ENCODE data around the gene CBX8. TPM values are rescaled to one million over a fixed set of nuclear protein-coding genes. Genes with fewer than 3 reads are reported as not detected.

Gene CBX8
- total and polyA plus RNA-seq, 2 of the 13 experiments (the other 11 are each of a cell fraction or from before 2014, with no cell fraction given), result 0.34 to 12.6 TPM

DNA sequence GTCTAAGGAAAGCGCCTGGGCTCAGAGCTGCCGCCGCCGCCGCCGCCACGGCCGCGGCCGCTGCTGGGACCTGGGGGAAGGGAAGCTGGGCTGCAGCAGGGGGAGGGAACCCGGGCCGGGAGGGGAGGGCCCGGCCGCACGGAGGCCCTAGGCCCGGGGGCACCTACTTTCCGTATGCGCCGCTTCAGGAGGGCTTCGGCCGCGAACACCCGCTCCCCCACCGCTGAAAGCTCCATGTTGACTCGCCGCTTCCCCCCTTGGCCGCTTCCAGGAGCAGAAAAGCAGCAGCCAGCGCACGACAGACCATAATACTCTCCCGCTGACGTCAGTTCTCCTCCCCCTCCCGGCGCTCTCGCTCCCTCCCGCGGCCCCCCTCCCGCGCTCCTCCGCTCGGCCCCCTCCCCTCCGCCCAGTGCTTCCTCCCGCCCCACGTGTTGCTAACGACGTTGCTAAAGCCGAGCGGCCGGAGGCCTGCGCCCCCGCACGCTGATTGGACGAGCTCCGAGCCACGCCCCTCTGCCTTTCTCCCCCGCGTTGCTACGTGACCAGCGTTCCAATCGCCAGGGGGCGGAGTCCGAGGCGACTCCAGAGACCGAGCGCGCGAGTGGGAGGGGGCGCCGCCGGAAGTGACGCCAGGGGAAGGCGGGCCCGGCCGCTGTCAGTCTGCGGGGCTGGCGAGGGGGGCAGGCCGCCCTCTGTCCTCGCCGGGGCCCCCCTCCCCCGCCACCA lies at the start of gene CBX8 (continued):
- TF ChIP-seq GATAD1 (CRISPR knock-in tag; IDR thresholded peaks at IDR 0.05) (peak; percentile 66; the same call in 1 of the 2 replicates), NFE2L2 (IDR thresholded peaks at IDR 0.05; ENCODE audit: low read length) (no peak), SMAD9 (CRISPR knock-in tag; IDR thresholded peaks at IDR 0.05) (no peak), KAT8 (CRISPR knock-in tag; IDR thresholded peaks at IDR 0.05) (peak; percentile 75), CHD4 (IDR thresholded peaks at IDR 0.05; ENCODE audit: borderline replicate concordance, low read length) (no peak), MXI1 (IDR thresholded peaks at IDR 0.05; ENCODE audit: borderline replicate concordance, low read depth, low read length) (peak; percentile 93; the same call in 2 of the 3 replicates), ATF7-NPFF (CRISPR knock-in tag; IDR thresholded peaks at IDR 0.05; ENCODE audit: low read depth) (0 out of 2 replicates have a peak, but pooled peaks have one; percentile 5), POGZ (CRISPR knock-in tag; IDR thresholded peaks at IDR 0.05) (0 out of 2 replicates have a peak, but pooled peaks have one; percentile 37), NRL (CRISPR knock-in tag; IDR thresholded peaks at IDR 0.05; ENCODE audit: borderline replicate concordance) (no peak; the same call in 1 of the 2 replicates), ZNF788 (CRISPR knock-in tag; IDR thresholded peaks at IDR 0.05; ENCODE audit: borderline replicate concordance) (peak; percentile 10; the same call in 1 of the 2 replicates), PHF20 (CRISPR knock-in tag; IDR thresholded peaks at IDR 0.05) (peak; percentile 48; the same call in 1 of the 2 replicates), RFX3 (CRISPR knock-in tag; IDR thresholded peaks at IDR 0.05) (peak; percentile 85), ZNF121 (CRISPR knock-in tag; IDR thresholded peaks at IDR 0.05) (peak; percentile 29; the same call in 1 of the 2 replicates), ZNF567 (CRISPR knock-in tag; IDR thresholded peaks at IDR 0.05; ENCODE audit: borderline replicate concordance) (no peak), MEF2D (CRISPR knock-in tag; IDR thresholded peaks at IDR 0.05) (peak; percentile 31; the same call in 1 of the 2 replicates)
- TF ChIP-seq, protein P1, sequence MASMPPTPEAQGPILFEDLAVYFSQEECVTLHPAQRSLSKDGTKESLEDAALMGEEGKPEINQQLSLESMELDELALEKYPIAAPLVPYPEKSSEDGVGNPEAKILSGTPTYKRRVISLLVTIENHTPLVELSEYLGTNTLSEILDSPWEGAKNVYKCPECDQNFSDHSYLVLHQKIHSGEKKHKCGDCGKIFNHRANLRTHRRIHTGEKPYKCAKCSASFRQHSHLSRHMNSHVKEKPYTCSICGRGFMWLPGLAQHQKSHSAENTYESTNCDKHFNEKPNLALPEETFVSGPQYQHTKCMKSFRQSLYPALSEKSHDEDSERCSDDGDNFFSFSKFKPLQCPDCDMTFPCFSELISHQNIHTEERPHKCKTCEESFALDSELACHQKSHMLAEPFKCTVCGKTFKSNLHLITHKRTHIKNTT (CRISPR knock-in tag; IDR thresholded peaks at IDR 0.05), result no peak
- TF ChIP-seq, protein P2, sequence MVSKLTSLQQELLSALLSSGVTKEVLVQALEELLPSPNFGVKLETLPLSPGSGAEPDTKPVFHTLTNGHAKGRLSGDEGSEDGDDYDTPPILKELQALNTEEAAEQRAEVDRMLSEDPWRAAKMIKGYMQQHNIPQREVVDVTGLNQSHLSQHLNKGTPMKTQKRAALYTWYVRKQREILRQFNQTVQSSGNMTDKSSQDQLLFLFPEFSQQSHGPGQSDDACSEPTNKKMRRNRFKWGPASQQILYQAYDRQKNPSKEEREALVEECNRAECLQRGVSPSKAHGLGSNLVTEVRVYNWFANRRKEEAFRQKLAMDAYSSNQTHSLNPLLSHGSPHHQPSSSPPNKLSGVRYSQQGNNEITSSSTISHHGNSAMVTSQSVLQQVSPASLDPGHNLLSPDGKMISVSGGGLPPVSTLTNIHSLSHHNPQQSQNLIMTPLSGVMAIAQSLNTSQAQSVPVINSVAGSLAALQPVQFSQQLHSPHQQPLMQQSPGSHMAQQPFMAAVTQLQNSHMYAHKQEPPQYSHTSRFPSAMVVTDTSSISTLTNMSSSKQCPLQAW (CRISPR knock-in tag; IDR thresholded peaks at IDR 0.05), result peak; percentile 86
- TF ChIP-seq, protein P3, sequence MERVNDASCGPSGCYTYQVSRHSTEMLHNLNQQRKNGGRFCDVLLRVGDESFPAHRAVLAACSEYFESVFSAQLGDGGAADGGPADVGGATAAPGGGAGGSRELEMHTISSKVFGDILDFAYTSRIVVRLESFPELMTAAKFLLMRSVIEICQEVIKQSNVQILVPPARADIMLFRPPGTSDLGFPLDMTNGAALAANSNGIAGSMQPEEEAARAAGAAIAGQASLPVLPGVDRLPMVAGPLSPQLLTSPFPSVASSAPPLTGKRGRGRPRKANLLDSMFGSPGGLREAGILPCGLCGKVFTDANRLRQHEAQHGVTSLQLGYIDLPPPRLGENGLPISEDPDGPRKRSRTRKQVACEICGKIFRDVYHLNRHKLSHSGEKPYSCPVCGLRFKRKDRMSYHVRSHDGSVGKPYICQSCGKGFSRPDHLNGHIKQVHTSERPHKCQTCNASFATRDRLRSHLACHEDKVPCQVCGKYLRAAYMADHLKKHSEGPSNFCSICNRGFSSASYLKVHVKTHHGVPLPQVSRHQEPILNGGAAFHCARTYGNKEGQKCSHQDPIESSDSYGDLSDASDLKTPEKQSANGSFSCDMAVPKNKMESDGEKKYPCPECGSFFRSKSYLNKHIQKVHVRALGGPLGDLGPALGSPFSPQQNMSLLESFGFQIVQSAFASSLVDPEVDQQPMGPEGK (CRISPR knock-in tag; IDR thresholded peaks at IDR 0.05), result peak; percentile 93
- TF ChIP-seq, protein P4, sequence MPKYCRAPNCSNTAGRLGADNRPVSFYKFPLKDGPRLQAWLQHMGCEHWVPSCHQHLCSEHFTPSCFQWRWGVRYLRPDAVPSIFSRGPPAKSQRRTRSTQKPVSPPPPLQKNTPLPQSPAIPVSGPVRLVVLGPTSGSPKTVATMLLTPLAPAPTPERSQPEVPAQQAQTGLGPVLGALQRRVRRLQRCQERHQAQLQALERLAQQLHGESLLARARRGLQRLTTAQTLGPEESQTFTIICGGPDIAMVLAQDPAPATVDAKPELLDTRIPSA (CRISPR knock-in tag; IDR thresholded peaks at IDR 0.05; ENCODE audit: borderline replicate concordance), result peak; percentile 84
- TF ChIP-seq, protein P5, sequence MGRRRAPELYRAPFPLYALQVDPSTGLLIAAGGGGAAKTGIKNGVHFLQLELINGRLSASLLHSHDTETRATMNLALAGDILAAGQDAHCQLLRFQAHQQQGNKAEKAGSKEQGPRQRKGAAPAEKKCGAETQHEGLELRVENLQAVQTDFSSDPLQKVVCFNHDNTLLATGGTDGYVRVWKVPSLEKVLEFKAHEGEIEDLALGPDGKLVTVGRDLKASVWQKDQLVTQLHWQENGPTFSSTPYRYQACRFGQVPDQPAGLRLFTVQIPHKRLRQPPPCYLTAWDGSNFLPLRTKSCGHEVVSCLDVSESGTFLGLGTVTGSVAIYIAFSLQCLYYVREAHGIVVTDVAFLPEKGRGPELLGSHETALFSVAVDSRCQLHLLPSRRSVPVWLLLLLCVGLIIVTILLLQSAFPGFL (CRISPR knock-in tag; IDR thresholded peaks at IDR 0.05), result 0 out of 2 replicates have a peak, but pooled peaks have one; percentile 25
- TF ChIP-seq, protein P6, sequence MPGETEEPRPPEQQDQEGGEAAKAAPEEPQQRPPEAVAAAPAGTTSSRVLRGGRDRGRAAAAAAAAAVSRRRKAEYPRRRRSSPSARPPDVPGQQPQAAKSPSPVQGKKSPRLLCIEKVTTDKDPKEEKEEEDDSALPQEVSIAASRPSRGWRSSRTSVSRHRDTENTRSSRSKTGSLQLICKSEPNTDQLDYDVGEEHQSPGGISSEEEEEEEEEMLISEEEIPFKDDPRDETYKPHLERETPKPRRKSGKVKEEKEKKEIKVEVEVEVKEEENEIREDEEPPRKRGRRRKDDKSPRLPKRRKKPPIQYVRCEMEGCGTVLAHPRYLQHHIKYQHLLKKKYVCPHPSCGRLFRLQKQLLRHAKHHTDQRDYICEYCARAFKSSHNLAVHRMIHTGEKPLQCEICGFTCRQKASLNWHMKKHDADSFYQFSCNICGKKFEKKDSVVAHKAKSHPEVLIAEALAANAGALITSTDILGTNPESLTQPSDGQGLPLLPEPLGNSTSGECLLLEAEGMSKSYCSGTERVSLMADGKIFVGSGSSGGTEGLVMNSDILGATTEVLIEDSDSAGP (CRISPR knock-in tag; IDR thresholded peaks at IDR 0.05; ENCODE audit: borderline replicate concordance), result peak; percentile 65

All from HepG2 (cell line).